ENCODE results near the gene LRP11.

LRP11 gene

DNA sequence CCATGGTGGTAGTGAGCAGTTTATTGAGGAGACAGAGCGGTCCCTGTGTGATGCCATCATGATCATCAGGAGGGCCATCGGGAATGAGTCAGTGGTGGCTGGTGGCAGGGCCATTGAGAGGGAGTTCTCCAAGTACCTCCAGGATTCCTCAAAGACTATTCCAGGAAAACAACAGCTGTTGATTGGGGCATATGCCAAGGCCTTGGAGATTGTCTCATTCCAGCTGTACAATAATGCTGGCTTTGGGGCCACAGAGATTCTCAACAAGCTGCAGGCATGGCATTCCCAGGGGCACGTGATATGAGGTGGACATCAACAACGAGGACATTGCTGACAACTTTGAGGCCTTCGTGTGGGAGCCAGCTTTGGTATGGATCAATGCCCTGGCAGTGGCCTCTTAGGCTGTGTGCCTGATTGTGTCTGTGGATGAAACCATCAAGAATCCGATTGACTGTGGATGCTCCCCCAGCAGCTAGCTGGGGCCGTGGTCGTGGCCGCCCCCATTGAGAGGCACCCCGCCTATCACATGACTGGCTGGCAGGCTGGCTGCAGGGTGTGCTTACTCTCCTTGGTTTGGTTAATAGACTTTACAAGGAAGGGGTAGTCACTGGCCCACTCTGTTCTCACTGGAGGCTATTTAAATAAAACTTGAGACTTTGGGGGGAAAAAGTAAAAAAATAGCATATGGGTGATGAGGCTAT, 17.1 kb upstream of the LRP11 start:
- no peak for TF ChIP-seq FOXP2 (optimal IDR thresholded peaks at IDR 0.05; ENCODE audit: borderline replicate concordance, extremely low read depth, extremely low read length, insufficient read depth)
- TF ChIP-seq REST (IDR thresholded peaks at IDR 0.05; ENCODE audit: insufficient read depth in 1 of 2, low read depth in 2 of 2, low read length in 2 of 2), result no peak
- TF ChIP-seq POLR2AphosphoS5 (IDR thresholded peaks at IDR 0.05; ENCODE audit: low read depth, low read length), result no peak
- no peak for TF ChIP-seq TAF1 (IDR thresholded peaks at IDR 0.05; ENCODE audit: borderline replicate concordance, insufficient read depth, low read length)
- no peak for TF ChIP-seq SIN3A (IDR thresholded peaks at IDR 0.05; ENCODE audit: borderline replicate concordance, insufficient read depth, low read length)

- TF ChIP-seq TAF1 (IDR thresholded peaks at IDR 0.05; ENCODE audit: borderline replicate concordance, insufficient read depth, low read length), result no peak
- TF ChIP-seq FOXP2 (optimal IDR thresholded peaks at IDR 0.05; ENCODE audit: borderline replicate concordance, extremely low read depth, extremely low read length, insufficient read depth), result no peak
- TF ChIP-seq POLR2AphosphoS5 (IDR thresholded peaks at IDR 0.05; ENCODE audit: low read depth, low read length), result no peak
- TF ChIP-seq SIN3A (IDR thresholded peaks at IDR 0.05; ENCODE audit: borderline replicate concordance, insufficient read depth, low read length), result no peak
- TF ChIP-seq REST (IDR thresholded peaks at IDR 0.05; ENCODE audit: insufficient read depth in 1 of 2, low read depth in 2 of 2, low read length in 2 of 2), result no peak
Observed at GRCh38 chr6:149877659-149878058, 13.5 kb upstream of the LRP11 start.

DNA sequence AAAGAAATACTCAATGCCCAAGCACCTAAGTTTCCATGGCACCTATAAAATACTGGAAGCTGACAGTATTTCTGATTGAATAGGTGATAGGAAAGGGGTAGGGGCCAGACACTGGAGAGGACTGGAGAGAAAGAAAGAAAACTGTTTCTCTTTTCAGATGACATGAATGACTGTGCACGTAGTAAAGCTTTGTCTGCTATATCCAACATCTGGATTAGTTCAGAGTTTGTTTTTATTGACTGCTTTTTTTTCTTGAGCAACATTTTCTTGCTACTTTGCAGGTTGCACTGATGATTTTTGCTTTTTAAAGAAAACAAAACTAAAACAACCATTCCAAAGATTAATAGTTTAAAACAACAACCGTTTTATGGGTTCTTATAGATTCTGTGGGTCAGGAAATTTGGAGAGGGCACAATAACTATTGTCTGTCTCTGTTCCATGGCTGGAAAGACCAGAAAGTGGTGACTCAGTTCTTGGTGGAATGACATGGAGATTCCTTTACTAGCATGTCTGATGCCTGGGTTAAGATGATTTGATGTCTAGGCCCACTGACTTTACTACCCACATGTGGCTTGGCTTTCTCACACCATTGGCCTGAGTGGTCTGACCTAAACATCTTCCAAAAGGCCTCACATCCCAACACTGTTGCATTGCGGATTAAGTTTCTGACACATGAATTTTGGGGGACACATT, 12.2 kb upstream of the LRP11 start:
- no peak for TF ChIP-seq TAF1 (IDR thresholded peaks at IDR 0.05; ENCODE audit: borderline replicate concordance, insufficient read depth, low read length)
- TF ChIP-seq SIN3A (IDR thresholded peaks at IDR 0.05; ENCODE audit: borderline replicate concordance, insufficient read depth, low read length), result no peak
- TF ChIP-seq REST (IDR thresholded peaks at IDR 0.05; ENCODE audit: insufficient read depth in 1 of 2, low read depth in 2 of 2, low read length in 2 of 2), result no peak
- TF ChIP-seq FOXP2 (optimal IDR thresholded peaks at IDR 0.05; ENCODE audit: borderline replicate concordance, extremely low read depth, extremely low read length, insufficient read depth), result no peak
- no peak for TF ChIP-seq POLR2AphosphoS5 (IDR thresholded peaks at IDR 0.05; ENCODE audit: low read depth, low read length)

DNA sequence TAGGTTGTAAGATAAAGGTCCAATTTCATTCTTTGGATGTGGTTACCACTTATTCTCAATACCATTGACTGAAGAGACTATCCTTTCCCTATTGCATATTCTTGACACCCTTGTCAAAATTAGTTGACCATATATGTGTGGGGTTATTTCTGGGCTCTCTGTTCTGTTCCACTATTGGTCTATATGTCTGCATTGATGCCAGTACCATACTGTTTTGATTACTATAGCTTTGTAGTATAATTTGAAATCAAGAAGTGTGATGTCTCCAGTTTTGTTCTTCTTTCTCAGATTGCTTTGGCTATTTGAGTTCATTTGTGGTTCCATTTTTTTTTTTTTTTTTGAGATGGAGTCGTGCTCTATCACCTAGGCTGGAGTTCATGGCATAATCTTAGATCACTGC, 8.1 kb upstream of the LRP11 start:
- TF ChIP-seq SIN3A (IDR thresholded peaks at IDR 0.05; ENCODE audit: borderline replicate concordance, insufficient read depth, low read length) (no peak), POLR2AphosphoS5 (IDR thresholded peaks at IDR 0.05; ENCODE audit: low read depth, low read length) (no peak), REST (IDR thresholded peaks at IDR 0.05; ENCODE audit: insufficient read depth in 1 of 2, low read depth in 2 of 2, low read length in 2 of 2) (no peak), TAF1 (IDR thresholded peaks at IDR 0.05; ENCODE audit: borderline replicate concordance, insufficient read depth, low read length) (no peak), FOXP2 (optimal IDR thresholded peaks at IDR 0.05; ENCODE audit: borderline replicate concordance, extremely low read depth, extremely low read length, insufficient read depth) (no peak)

Measured in PFSK-1 (cell line).